Midbrain (tissue), 1 donor: ENCODE measurements around the gene RAB23.
A peak's percentile ranks its signal among the peaks of the same experiment; 100 is the strongest.
"Not testable (repeated sequence)": the region's sequence is repeated elsewhere in the genome, so short reads cannot be mapped to it uniquely, and the experiment has no call there.

Experiments
- DNase-seq: peaks from one replicate; lab custom pipeline; 2025; lab: John Stamatoyannopoulos, UW

The RAB23 gene

DNA sequence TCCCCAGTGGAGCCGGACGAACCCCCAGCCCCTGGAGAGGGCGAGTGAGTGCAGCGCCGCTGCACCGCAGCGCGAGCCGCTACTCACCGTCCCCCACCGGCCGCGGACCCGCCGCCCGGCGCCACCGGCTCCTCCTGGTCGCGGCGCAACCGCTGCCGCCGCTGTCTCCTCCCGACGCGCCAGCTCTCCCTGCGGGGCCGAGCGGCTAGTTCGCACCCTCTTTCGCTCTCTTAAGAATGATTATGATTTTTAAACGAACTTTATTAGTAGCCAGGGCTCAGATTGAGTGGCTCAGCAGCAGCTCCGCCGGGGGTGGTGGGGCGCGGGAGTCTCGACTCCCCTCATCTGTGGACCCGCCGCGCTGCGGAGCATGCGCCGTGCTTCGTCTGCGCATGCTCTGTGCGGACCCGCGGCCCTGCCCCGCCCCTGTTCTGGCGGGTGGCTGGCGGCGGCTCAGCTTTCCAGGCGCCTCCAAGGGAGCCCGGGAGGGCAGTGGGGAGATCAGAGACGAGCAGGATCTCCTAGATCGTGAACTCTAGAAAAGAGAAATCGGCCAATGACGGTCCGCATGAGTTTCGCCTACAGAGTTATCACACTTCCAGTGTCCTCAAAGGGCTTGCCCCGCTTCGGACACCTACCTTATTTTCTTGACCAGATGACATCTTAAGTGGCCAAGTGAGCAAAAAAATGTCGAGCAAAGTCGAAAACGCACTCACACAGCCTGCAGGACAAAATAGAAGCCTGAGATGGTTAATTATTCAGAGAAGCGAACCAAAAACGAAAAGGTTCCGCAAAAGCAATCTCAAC is at the start of gene RAB23:
Gene RAB23 (minus strand): TSS at position 372 of the 807 bp plus-strand sequence. CDS start 11,927 bp downstream, outside the sequence.
- peak; percentile 90 for DNase-seq

DNA sequence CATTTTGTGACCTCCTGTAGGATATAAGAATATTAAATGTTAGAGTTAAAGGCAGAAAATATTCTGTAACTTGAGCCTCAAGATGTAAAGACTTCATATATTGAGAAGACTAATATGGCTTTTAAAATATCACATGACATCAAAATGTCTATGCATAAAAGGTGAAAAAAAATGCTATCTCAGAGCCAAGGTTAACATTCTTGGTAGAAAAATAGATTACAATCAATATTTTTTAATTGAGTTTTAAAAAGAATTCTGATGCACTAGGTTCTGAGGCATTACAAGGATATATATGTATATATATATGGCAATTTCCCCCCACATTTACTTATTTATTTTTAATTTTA is 46.2 kb upstream of the RAB23 start:
- no peak for DNase-seq

DNA sequence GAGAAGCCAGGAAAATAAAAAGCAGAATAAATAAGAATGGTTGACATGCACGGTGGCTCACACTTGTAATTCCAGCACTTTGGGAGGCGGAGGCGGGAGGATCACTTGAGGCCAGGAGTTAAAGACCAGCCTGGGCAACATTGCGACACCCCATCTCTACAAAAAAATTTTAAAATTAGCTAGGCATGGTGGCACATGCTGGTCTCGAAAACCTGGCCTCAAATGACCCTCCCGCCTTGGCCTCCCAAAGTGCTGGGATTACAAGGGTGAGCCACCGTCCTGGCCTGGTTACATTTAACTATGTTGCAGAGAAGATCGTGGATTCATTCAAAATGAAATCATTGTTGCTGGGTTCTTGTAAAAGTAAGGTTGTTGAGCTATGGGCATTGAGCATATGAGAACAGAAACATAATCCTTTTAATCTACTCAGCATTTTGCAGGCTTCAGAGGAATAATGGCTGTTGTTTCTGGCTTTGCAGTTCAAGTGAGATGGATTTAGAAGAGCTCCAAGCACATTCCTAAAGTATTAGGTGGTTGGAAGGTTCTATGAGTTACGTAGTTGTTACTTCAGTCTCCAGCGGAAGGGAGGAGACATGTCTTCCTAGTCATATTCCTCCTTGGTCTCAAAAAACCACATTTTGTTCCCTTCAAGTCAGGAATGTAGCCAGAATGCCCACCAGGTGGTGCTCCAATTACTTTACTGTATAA is 45.6 kb upstream of the RAB23 start:
- DNase-seq: no peak

- no peak for DNase-seq
Measured at GRCh38 chr6:57265755-57266221, 43.7 kb upstream of the RAB23 start.

- DNase-seq: no peak
Measured at GRCh38 chr6:57263739-57264138, 41.6 kb upstream of the RAB23 start.

DNA sequence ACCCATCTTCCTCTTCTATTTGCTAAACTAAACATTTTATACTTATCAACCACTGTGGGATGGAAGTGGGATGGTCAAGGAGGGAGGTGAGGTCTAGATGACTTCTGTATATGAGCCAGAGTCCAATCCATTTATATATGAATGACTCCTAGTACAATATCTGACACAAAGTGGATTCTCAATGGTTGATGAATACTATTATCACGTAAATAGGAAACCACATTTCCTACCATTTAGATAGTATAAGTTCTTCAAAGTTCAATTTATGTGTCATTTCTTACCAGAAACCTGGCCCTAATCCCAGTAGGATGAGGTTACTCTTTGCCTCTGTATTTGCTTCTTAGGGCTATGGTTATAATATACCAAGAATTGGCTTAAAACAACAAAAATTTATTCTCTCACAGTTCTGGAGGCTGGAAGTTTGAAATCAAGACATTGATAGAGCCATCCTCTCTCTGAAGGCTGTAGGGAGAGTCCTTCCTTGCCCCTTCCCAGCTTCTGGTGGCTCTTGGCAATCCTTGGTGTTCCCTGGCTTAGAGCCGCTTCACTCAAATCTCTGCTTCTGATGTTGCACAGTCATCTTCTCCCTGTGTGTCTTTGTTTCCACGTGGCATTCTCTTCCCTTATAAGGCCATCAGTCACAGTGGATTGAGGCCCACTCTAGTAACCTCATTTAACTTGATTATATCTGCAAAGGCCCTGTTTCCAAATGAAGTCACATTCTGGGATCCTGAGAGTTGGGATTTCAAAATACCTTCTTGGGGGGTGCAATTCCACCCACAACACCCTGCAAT is 41.0 kb upstream of the RAB23 start:
- DNase-seq: no peak

DNA sequence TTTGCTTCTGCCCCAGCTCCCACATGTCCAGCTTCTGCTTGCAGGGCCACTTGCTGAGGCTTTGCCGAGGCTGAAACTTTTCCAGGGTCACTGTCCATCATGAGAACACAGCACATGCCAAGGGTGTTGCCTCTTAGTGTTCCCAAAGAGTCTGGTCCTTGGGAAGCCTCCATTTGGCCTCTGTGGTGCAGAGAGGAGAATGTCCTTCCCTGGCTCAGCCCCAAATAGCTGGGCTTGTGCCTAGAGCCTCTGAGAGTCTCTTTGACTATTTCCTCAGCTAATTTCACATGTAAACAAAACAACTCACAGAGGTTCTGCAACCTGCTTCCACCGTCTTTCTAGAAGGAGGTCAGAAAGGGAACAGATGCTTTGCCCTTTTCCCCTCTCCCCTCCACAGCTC is 40.4 kb upstream of the RAB23 start:
- DNase-seq: peak; percentile 44

DNA sequence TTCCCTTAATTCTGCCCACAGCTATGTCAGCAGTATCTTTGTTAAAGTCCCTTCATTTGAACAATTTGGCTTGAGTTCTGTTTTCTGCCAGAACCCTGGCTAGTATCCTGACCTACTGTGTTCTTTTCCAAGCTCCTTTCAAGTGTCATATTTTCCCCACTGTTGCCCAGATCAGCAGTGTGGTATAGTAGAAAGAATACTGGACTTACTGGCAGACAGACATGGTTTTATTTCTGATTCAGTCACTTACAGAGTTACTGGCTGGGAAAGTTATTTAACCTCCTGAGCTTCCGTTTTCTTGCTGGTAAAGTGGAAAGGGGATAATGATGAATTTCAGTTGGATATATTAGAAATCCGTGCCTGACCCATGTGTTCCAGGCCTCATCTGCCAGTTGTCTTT is 39.8 kb upstream of the RAB23 start:
- DNase-seq: no peak

GRCh38 chr6:57259064-57259463 is 37.0 kb upstream of the RAB23 start:
- no peak for DNase-seq

- no peak for DNase-seq
Measured at GRCh38 chr6:57257911-57258541, 35.9 kb upstream of the RAB23 start.

- DNase-seq: no peak
Measured at GRCh38 chr6:57256541-57256940, 34.4 kb upstream of the RAB23 start.

DNA sequence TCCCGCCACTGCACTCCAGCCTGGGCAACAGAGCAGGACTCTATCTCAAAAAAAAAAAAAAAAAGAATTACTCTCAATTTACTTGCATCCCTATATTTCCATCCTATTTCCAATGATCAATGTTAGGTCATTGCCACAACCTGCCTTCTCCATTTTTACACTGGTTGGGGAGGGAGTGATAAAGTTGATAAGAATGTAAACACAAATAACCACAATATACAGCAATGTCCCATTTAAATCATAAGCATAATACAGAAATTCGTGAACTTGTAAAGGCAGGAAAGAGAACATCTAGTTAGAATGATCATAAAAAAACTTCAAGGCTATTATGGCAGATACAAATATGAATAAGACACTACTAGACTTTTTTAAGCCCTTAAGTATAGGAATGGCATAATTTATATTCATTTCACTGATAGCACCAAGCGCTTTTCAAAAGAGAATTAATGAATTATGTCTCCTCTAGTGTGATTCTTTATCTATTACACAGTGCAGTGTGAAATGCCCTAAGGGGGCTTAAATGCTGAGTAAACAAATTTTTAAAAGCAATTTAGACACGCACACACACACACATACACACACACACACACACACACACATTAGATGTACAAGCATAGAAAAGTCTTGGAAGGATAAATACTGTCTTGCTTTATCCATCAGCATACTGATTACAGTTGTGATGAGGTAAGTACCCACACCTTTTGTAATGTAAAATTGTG is 33.5 kb upstream of the RAB23 start:
- no peak for DNase-seq

- DNase-seq: no peak
Measured at GRCh38 chr6:57254055-57254717, 32.1 kb upstream of the RAB23 start.

DNA sequence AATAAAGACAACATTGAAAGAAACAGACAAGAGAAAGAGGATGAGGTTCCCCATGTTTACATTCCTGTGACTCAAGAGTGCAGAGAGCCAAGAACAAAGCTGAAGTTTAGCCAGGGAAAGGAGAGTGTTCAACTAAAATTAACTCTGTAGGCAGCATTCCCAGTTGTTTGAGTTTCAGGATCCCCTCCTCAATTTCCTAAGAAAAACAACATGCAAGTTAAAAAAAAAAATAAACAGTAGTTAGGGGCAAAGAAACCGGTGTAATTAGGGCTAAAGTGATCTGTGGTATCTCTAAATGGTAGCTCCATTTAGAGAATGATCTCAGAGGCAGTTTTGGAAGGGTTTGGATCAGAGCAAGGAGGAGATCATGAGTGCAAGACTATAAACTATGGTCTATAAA is 30.9 kb upstream of the RAB23 start:
- DNase-seq: no peak

- no peak for DNase-seq
Measured at GRCh38 chr6:57252137-57252536, 30.0 kb upstream of the RAB23 start.

DNA sequence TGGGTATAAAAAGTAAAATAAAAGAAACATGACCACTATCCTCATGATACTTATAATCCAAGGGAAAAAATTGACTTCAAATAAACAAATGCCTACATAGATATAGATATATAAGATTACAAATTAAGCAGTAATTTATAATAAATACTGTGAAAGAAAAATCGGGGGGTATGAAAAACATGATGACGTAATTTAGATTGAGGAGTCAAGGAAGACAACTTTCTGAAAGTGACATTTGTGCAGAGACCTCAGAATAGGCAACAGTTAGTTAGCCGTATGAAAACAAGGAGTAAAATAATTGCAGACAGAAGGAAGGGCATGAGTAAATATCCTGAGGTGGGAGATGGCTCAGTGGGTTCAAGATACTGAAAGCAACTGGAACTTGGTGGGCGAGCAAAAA is 28.2 kb upstream of the RAB23 start:
- no peak for DNase-seq

GRCh38 chr6:57248311-57248895 is 26.3 kb upstream of the RAB23 start:
- DNase-seq: no peak

GRCh38 chr6:57247603-57248002 is 25.5 kb upstream of the RAB23 start:
- DNase-seq: no peak

DNA sequence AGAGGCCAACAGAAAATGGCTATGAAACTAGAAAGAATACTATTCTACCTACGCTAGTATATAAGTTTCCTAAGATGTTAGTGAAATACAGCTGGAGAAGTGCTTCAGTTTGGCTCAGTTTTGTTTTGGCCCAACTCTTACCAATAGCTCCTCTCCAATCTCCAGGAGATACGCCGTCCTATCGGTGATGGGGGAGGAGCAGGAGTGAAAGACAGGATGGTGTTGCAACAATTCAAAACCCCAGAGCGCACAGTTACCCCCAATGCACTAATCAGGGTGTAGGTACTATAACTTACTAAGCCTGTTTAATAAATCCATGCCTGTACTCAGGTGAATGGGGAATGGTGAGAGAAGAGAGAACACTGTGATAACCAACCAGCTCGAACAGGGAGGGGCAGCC is 24.2 kb upstream of the RAB23 start:
- DNase-seq: no peak

DNA sequence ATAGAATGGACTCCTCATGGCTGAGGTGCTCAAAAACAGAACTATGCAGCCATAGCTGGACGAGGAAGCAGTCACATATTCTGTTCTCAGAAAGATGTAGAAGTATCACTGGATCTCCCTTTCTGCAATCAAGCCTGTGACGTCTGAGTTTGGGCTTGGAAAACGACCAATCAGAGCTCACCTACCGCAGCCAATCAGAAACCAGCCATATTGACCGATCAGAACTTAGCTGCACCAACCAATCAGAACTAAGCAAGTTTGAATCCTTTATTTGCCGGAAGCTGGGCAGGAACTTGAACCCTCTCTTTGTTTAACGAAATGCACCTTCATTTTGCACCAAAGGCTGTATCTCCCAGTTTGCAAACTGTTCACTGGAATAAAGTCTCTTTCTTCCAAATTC is 21.8 kb upstream of the RAB23 start:
- DNase-seq: no peak

- not testable (repeated sequence) for DNase-seq
Measured at GRCh38 chr6:57243526-57243925, 21.4 kb upstream of the RAB23 start.
